Mucosa of descending colon (tissue), 3 donors: ENCODE data around the gene MYOG. TPM values are rescaled to one million over a fixed set of nuclear protein-coding genes. Genes with fewer than 3 reads are reported as not detected.

Source experiments
- ATAC-seq: fragments of 200-7000 bp; cut with Tn5 transposase; one replicate; pipeline ENCODE4 v1.9.1; 2020; ENCODE audit warnings: mild to moderate bottlenecking, moderate library complexity
- DNase-seq, 3 donors: peaks; one replicate each; pipeline ENCODE4 v3.0.0-alpha.2; 2020
- H3K36me3 ChIP-seq: fragments of 200-600 bp; one replicate; pipeline ENCODE4 v1.8.0; 2021; ENCODE audit warnings: low read depth, mild to moderate bottlenecking
- H3K4me1 ChIP-seq: fragments of 200-600 bp; one replicate; pipeline ENCODE4 v1.8.0; 2021; ENCODE audit warnings: low read depth, mild to moderate bottlenecking
- H3K4me3 ChIP-seq: fragments of 200-600 bp; one replicate; pipeline ENCODE4 v1.8.0; 2021; ENCODE audit warnings: mild to moderate bottlenecking
- H3K9me3 ChIP-seq: fragments of 200-600 bp; one replicate; pipeline ENCODE4 v1.8.0; 2021; ENCODE audit warnings: mild to moderate bottlenecking
- CTCF ChIP-seq: fragments of 200-600 bp; IDR thresholded peaks from one replicate; pipeline ENCODE4 v1.8.0; 2022; ENCODE audit warnings: antibody characterized with exemption, mild to moderate bottlenecking
- intact Hi-C, 2 donors: fragments of 100-400 bp; cut with DNase I in 1 of 2; cut with micrococcal nuclease in 1 of 2; formaldehyde crosslinking; loops; one replicate each; pipeline versions ENCODE4 v1.11.0 to v1.11.1; 2022; cut with DNase I, micrococcal nuclease
- total RNA-seq, 3 donors: library from RNA; stranded (reverse); fragmentation: NEBNext Ultra II Directional in 2 of 3; extraction: Animal tissue kit (Norgen Biotek cat#: 25700) in 2 of 3; gene quantifications; one replicate each; pipeline versions ENCODE4 v1.2.1 to v1.2.4, GENCODE V29; 2021 to 2023
- donor health status: DM: no; HTN: no; CAD: no; lungs with moderate emphysema.
- donor health status: DM: no; HTN: no; CAD: no.
- donor health status: DM: no; HTN: yes; CAD: no.

Gene MYOG
- total RNA-seq, 3 donors from 2014 or later: not detected

- H3K4me3 ChIP-seq: no peak overlapping the region
- no peaks in the 10 kb centered on the region for H3K4me1 ChIP-seq
- no peak for ATAC-seq
- no peaks in the 10 kb centered on the region for H3K36me3 ChIP-seq
- no peaks in the 10 kb centered on the region for H3K9me3 ChIP-seq
- no peak for TF ChIP-seq CTCF
- no peak for DNase-seq
- intact Hi-C loops: no loop called here
Measured at GRCh38 chr1:203104789-203105390, 19.1 kb upstream of the MYOG start.

GRCh38 chr1:203103829-203104495, 18.1 kb upstream of the MYOG start:
- Histone ChIP-seq H3K36me3 (no peaks in the 10 kb centered on the region), H3K4me3 (no peak overlapping the region), H3K9me3 (no peaks in the 10 kb centered on the region), H3K4me1 (no peaks in the 10 kb centered on the region)
- intact Hi-C loops: no loop called here
- DNase-seq (no peak), ATAC-seq (no peak)
- TF ChIP-seq CTCF: no peak

GRCh38 chr1:203103216-203103615, 17.4 kb upstream of the MYOG start:
- DNase-seq: no peak
- intact Hi-C loops: no loop called here
- H3K36me3 ChIP-seq: no peaks in the 10 kb centered on the region
- no peak for ATAC-seq
- no peak for TF ChIP-seq CTCF
- H3K4me1 ChIP-seq: no peaks in the 10 kb centered on the region
- H3K9me3 ChIP-seq: no peaks in the 10 kb centered on the region
- H3K4me3 ChIP-seq: no peak overlapping the region

- intact Hi-C loops: no loop called here
- TF ChIP-seq CTCF: no peak
- ATAC-seq (no peak), DNase-seq (no peak)
- Histone ChIP-seq H3K4me1 (no peaks in the 10 kb centered on the region), H3K9me3 (no peaks in the 10 kb centered on the region), H3K4me3 (no peak overlapping the region), H3K36me3 (no peaks in the 10 kb centered on the region)
Measured at GRCh38 chr1:203101813-203102634, 16.2 kb upstream of the MYOG start.

GRCh38 chr1:203100516-203100869, 14.7 kb upstream of the MYOG start:
- Histone ChIP-seq H3K9me3 (peaks cover 2% of the 10 kb centered on the region), H3K36me3 (no peaks in the 10 kb centered on the region), H3K4me3 (no peak overlapping the region), H3K4me1 (no peaks in the 10 kb centered on the region)
- no peak for TF ChIP-seq CTCF
- intact Hi-C loops: no loop called here
- no peak for ATAC-seq
- DNase-seq: no peak
